Neural crest cell (in vitro differentiated cells): ENCODE measurements around the gene CCDC81. TPM values are rescaled to one million over a fixed set of nuclear protein-coding genes. Genes with fewer than 3 reads are reported as not detected.
"Not testable (repeated sequence)": the region's sequence is repeated elsewhere in the genome, so short reads cannot be mapped to it uniquely, and the experiment has no call there.

Experiments
- DNase-seq: peaks from one replicate; pipeline ENCODE4 v3.0.0; 2021; ENCODE audit warnings: low read depth, mixed read lengths, low spot score
- H3K27ac Mint-ChIP-seq: one replicate; pipeline ENCODE4 v1.8.0; 2021; ENCODE audit warnings: mild to moderate bottlenecking, mixed read lengths; ENCODE audit not compliant: unreplicated experiment
- H3K27me3 Mint-ChIP-seq: 2 replicates; pipeline ENCODE4 v1.8.0; 2021; ENCODE audit warnings: low read depth, mild to moderate bottlenecking, mixed read lengths
- H3K36me3 Mint-ChIP-seq: 2 replicates; pipeline ENCODE4 v1.8.0; 2021; ENCODE audit warnings: low read depth, mild to moderate bottlenecking, mixed read lengths
- H3K4me1 Mint-ChIP-seq: 2 replicates; pipeline ENCODE4 v1.8.0; 2021; ENCODE audit warnings: mixed read lengths
- H3K4me3 Mint-ChIP-seq: one replicate; pipeline ENCODE4 v1.8.0; 2021; ENCODE audit warnings: mild to moderate bottlenecking, mixed read lengths
- H3K9me3 Mint-ChIP-seq: 2 replicates; pipeline ENCODE4 v1.8.0; 2021; ENCODE audit warnings: mixed read lengths
- total RNA-seq: library from RNA; stranded (reverse); gene quantifications from 2 replicates; pipeline ENCODE4 v1.2.1, GENCODE V29; 2021
- TF ChIP-seq, protein P1 (sequence below): fragments of 200-600 bp; sonication (generic); conservative IDR thresholded peaks from 2 replicates; pipeline ENCODE4 v1.5.0; 2021; ENCODE audit warnings: antibody characterized with exemption, mild to moderate bottlenecking

Gene CCDC81
- total RNA-seq, 1 donor from 2014 or later: 2.8 TPM

- Mint-ChIP-seq H3K27ac (no peak overlapping the region), H3K36me3 (no peaks in the 10 kb centered on the region), H3K27me3 (no peaks in the 10 kb centered on the region), H3K4me1 (no peaks in the 10 kb centered on the region), H3K4me3 (no peak overlapping the region), H3K9me3 (peaks cover 6% of the 10 kb centered on the region)
- DNase-seq: no peak
- TF ChIP-seq, protein P1, sequence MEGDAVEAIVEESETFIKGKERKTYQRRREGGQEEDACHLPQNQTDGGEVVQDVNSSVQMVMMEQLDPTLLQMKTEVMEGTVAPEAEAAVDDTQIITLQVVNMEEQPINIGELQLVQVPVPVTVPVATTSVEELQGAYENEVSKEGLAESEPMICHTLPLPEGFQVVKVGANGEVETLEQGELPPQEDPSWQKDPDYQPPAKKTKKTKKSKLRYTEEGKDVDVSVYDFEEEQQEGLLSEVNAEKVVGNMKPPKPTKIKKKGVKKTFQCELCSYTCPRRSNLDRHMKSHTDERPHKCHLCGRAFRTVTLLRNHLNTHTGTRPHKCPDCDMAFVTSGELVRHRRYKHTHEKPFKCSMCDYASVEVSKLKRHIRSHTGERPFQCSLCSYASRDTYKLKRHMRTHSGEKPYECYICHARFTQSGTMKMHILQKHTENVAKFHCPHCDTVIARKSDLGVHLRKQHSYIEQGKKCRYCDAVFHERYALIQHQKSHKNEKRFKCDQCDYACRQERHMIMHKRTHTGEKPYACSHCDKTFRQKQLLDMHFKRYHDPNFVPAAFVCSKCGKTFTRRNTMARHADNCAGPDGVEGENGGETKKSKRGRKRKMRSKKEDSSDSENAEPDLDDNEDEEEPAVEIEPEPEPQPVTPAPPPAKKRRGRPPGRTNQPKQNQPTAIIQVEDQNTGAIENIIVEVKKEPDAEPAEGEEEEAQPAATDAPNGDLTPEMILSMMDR: no peak
Observed at GRCh38 chr11:86355256-86355655, 19.4 kb upstream of the CCDC81 start.

GRCh38 chr11:86357412-86357811 lies 17.3 kb upstream of the CCDC81 start:
- not testable (repeated sequence) for H3K27ac Mint-ChIP-seq, H3K36me3 Mint-ChIP-seq, H3K27me3 Mint-ChIP-seq, H3K4me3 Mint-ChIP-seq, DNase-seq, H3K4me1 Mint-ChIP-seq, H3K9me3 Mint-ChIP-seq

DNA sequence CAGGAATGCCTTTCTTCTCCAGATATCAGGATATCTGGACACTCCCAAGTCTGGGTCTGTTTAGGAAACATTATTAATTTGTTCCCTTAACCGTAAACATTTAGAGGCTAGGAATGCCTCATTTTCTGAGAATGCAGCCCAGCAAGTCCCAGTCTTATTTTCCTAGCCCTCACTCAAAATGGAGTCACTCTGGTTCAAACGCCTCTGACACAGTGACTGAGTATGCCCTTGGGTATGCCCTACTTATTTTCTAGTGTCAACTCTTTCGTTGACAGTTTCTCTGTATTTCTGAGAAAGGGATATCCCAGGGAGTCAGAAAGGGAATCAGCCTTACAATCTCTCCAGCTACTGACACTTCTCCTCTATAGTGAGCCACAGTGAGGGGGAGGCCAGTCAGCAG lies 16.0 kb upstream of the CCDC81 start:
- H3K27me3 Mint-ChIP-seq: no peaks in the 10 kb centered on the region
- TF ChIP-seq, protein P1: no peak
- H3K27ac Mint-ChIP-seq: no peak overlapping the region
- DNase-seq: no peak
- peaks cover 11% of the 10 kb centered on the region for H3K9me3 Mint-ChIP-seq
- H3K4me3 Mint-ChIP-seq: no peak overlapping the region
- H3K36me3 Mint-ChIP-seq: no peaks in the 10 kb centered on the region
- peaks cover 3% of the 10 kb centered on the region for H3K4me1 Mint-ChIP-seq

DNA sequence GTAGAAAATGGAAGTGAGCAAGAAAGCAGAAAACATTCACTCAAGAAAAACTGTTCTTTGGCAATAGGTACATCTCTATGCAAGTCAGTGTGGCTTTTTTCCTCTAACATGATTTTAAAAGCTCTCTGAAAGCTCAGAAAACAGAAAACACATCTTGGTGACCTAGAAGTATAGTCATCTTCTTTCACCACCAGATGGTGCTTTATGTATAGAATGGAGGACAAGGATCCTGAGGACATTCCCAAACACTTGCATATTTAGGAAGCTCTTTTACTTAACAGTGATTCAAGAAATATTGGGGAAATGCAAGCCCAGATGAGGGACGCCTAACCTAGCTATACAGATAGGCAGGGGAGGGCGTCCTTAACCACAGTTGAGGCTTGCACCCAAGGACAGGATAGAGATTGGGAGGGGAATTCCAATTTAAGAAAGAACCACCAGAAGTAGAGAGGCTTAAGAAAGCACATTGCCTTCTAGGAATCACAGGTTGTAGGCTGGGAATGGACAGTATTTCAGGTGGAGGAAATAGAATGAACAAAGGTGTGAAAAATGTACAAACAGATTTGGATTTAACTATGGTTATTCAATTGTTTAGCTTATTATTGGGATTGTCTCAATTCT lies 13.8 kb upstream of the CCDC81 start:
- Mint-ChIP-seq H3K4me1 (peaks cover 3% of the 10 kb centered on the region), H3K27me3 (no peaks in the 10 kb centered on the region), H3K27ac (no peak overlapping the region), H3K9me3 (peaks cover 15% of the 10 kb centered on the region), H3K36me3 (no peaks in the 10 kb centered on the region), H3K4me3 (no peak overlapping the region)
- TF ChIP-seq, protein P1: peak; percentile 49
- no peak for DNase-seq

DNA sequence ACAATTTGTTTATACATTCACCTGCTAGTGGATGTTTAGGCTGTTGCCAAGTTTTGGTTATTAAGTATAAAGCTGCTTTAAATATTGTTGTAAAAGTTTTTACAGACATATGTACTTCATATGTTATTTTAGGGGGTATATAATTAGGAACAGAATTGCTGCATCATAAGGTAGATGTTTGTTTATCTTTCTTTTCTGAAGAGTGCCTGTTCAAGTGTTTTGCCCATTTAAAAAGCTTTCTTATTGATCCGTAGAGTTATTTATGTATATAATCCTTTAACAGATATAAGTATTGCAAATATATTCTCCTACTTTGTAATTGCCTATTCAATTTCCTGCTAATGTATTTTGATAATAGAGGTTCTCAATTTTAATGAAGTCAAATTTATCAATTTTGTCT lies 11.3 kb upstream of the CCDC81 start:
- Mint-ChIP-seq H3K9me3 (peaks cover 9% of the 10 kb centered on the region), H3K27me3 (no peaks in the 10 kb centered on the region), H3K36me3 (no peaks in the 10 kb centered on the region), H3K4me3 (no peak overlapping the region), H3K4me1 (peaks cover 3% of the 10 kb centered on the region), H3K27ac (no peak overlapping the region)
- TF ChIP-seq, protein P1: no peak
- no peak for DNase-seq

- no peak overlapping the region for H3K27ac Mint-ChIP-seq
- H3K4me1 Mint-ChIP-seq: peaks cover 17% of the 10 kb centered on the region
- H3K4me3 Mint-ChIP-seq: no peak overlapping the region
- H3K27me3 Mint-ChIP-seq: no peaks in the 10 kb centered on the region
- H3K36me3 Mint-ChIP-seq: peaks cover 2% of the 10 kb centered on the region
- H3K9me3 Mint-ChIP-seq: peaks cover 12% of the 10 kb centered on the region
- TF ChIP-seq, protein P1: no peak
- DNase-seq: no peak
Observed at GRCh38 chr11:86365546-86365945, 9.1 kb upstream of the CCDC81 start.
